HL-60 (cell line): Measurements from ENCODE around the gene KRT24.

Source experiments
- DNase-seq, 2 experiments: peaks; one replicate each; pipeline ENCODE4 v3.0.0-alpha.2; 2010 to 2020; ENCODE audit warnings: low read depth in 1 of 2, low spot score in 1 of 2
- H3K27ac ChIP-seq: fragments of 250-450 bp; sonication (Bioruptor Pico); replicated peaks from 2 replicates; pipeline ENCODE4 v1.5.1; 2020; ENCODE audit warnings: mild to moderate bottlenecking, moderate library complexity
- H3K27me3 ChIP-seq: fragments of 250-450 bp; sonication (Bioruptor Pico); 2 replicates; pipeline ENCODE4 v1.5.1; 2021; ENCODE audit warnings: mild to moderate bottlenecking, moderate library complexity; ENCODE audit not compliant: insufficient read depth, poor library complexity, severe bottlenecking
- H3K4me3 ChIP-seq: replicated peaks from 2 replicates; pipeline ENCODE4 v1.5.1; 2011; ENCODE audit warnings: mild to moderate bottlenecking, control low read depth, low read length; ENCODE audit not compliant: insufficient read depth
- GABPA ChIP-seq: IDR thresholded peaks from 2 replicates; pipeline ENCODE4 v1.6.1; 2012; ENCODE audit warnings: low read depth
- POLR2AphosphoS5 ChIP-seq: IDR thresholded peaks from 2 replicates; pipeline ENCODE4 v1.6.1; 2012; ENCODE audit warnings: low read depth
- SPI1 ChIP-seq: IDR thresholded peaks from 2 replicates; pipeline ENCODE4 v1.6.1; 2012; ENCODE audit warnings: low read depth, mild to moderate bottlenecking, borderline replicate concordance
- TF ChIP-seq, protein P1 (sequence below): IDR thresholded peaks from 2 replicates; pipeline ENCODE4 v1.6.1; 2012; ENCODE audit warnings: low read depth; ENCODE audit not compliant: insufficient replicate concordance
- TF ChIP-seq, protein P2 (sequence below): IDR thresholded peaks from one replicate; pipeline ENCODE4 v1.5.1; 2011; ENCODE audit warnings: low read length, control low read depth, inconsistent platforms; ENCODE audit not compliant: insufficient read depth

The KRT24 gene

DNA sequence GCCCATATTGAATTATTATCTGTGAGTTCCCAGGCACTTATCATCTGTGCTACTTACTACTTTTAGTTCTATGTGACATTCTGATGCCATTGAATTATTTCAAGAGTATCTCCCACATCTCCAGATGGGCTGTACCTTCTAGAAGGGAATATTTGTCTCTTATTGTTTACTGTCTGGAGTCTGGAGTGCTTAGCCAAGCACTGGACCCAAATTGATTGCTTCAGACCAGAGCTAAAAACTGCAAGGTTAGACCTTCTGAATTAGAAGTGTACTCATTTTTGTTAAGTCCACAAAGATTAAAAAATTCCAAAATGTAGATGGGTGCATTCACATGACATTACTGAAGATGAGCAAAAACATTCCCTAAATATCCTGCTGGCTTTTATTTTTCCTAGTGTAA lies 22.6 kb downstream of the KRT24 start:
- Histone ChIP-seq H3K27ac (no peak overlapping the region), H3K27me3 (peaks cover 24% of the 10 kb centered on the region), H3K4me3 (no peak overlapping the region)
- TF ChIP-seq GABPA (no peak), SPI1 (no peak), POLR2AphosphoS5 (no peak)
- TF ChIP-seq, protein P1, sequence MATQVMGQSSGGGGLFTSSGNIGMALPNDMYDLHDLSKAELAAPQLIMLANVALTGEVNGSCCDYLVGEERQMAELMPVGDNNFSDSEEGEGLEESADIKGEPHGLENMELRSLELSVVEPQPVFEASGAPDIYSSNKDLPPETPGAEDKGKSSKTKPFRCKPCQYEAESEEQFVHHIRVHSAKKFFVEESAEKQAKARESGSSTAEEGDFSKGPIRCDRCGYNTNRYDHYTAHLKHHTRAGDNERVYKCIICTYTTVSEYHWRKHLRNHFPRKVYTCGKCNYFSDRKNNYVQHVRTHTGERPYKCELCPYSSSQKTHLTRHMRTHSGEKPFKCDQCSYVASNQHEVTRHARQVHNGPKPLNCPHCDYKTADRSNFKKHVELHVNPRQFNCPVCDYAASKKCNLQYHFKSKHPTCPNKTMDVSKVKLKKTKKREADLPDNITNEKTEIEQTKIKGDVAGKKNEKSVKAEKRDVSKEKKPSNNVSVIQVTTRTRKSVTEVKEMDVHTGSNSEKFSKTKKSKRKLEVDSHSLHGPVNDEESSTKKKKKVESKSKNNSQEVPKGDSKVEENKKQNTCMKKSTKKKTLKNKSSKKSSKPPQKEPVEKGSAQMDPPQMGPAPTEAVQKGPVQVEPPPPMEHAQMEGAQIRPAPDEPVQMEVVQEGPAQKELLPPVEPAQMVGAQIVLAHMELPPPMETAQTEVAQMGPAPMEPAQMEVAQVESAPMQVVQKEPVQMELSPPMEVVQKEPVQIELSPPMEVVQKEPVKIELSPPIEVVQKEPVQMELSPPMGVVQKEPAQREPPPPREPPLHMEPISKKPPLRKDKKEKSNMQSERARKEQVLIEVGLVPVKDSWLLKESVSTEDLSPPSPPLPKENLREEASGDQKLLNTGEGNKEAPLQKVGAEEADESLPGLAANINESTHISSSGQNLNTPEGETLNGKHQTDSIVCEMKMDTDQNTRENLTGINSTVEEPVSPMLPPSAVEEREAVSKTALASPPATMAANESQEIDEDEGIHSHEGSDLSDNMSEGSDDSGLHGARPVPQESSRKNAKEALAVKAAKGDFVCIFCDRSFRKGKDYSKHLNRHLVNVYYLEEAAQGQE: no peak
- TF ChIP-seq, protein P2, sequence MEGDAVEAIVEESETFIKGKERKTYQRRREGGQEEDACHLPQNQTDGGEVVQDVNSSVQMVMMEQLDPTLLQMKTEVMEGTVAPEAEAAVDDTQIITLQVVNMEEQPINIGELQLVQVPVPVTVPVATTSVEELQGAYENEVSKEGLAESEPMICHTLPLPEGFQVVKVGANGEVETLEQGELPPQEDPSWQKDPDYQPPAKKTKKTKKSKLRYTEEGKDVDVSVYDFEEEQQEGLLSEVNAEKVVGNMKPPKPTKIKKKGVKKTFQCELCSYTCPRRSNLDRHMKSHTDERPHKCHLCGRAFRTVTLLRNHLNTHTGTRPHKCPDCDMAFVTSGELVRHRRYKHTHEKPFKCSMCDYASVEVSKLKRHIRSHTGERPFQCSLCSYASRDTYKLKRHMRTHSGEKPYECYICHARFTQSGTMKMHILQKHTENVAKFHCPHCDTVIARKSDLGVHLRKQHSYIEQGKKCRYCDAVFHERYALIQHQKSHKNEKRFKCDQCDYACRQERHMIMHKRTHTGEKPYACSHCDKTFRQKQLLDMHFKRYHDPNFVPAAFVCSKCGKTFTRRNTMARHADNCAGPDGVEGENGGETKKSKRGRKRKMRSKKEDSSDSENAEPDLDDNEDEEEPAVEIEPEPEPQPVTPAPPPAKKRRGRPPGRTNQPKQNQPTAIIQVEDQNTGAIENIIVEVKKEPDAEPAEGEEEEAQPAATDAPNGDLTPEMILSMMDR: no peak
- no peak for DNase-seq

DNA sequence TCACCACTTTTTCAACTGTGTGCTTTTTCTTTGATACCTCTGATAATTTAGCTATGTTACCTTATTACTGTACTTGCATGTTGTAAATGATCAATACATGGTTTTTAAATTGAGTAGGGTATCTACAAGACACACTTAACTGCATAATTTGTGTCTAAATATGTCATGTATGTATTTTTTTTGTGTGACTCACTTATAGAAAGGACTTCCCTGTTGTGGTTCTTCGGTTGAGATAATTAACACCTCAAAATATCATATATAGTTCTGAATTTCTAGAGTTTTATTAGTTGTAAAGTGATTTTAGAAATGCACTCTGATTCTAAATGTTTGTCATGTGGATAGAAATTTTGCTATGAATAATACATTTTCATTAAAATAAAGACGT lies 24.0 kb downstream of the KRT24 start:
- Histone ChIP-seq H3K27me3 (peaks cover 29% of the 10 kb centered on the region), H3K4me3 (no peak overlapping the region), H3K27ac (no peak overlapping the region)
- no peak for DNase-seq
- TF ChIP-seq GABPA (no peak), SPI1 (no peak), POLR2AphosphoS5 (no peak)
- TF ChIP-seq, protein P2: no peak
- TF ChIP-seq, protein P1: no peak

DNA sequence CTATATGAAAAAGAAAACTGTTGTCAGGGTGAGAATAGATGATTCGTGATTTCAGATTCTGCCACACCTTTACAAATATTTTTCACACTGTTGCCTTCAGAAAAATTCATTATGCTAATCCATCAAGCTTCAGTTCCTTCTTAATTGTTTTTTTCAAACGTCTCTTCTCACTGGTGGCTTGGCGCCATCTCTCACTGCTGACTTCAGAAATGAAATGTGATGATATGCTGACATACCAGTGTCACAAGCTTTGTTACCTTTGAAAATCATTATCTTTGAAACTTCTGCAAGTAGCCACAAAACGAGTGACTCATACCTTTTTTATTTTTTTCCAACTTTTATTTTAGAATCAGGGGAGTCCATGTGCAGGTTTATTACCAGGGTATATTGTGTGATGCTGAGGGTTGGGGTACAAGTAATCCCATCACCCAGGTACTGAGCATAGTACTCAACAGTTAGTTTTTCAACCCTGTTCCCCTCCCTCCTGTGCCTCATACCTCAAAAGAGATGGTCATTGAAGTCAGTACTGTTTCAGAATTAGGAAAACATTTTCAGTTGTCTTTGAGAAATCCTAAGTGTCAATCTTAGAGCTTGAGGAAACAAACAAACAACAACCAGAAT lies 24.5 kb downstream of the KRT24 start:
- H3K4me3 ChIP-seq: no peak overlapping the region
- TF ChIP-seq, protein P1: no peak
- TF ChIP-seq POLR2AphosphoS5 (no peak), GABPA (no peak), SPI1 (no peak)
- TF ChIP-seq, protein P2: no peak
- H3K27me3 ChIP-seq: peaks cover 31% of the 10 kb centered on the region
- DNase-seq: no peak
- H3K27ac ChIP-seq: no peak overlapping the region
